CD8-positive, alpha-beta memory T cell (primary cell): ENCODE data around the gene NLRP12. TPM values are rescaled to one million over a fixed set of nuclear protein-coding genes. Genes with fewer than 3 reads are reported as not detected.

Experiments used
- CTCF ChIA-PET: fragments of 350-600 bp; sonication (Branson Sonifier 250); formaldehyde crosslinking; loops from one replicate; lab custom pipeline; 2021; ENCODE audit warnings: antibody characterized with exemption; lab: Charles Lee
- POLR2A ChIA-PET: fragments of 350-600 bp; sonication (Branson Sonifier 250); formaldehyde crosslinking; loops from one replicate; lab custom pipeline; 2021; ENCODE audit warnings: antibody characterized with exemption; lab: Charles Lee
- DNase-seq, 5 donors: peaks; one replicate each; pipeline versions ENCODE4 v3.0.0 to v3.0.0-alpha.2; 2020 to 2022; ENCODE audit warnings: mixed read lengths in 1 of 5
- H3K27ac ChIP-seq: one replicate; pipeline ENCODE4 v1.7.0; 2013; ENCODE audit warnings: low read depth, mild to moderate bottlenecking, low read length, moderate library complexity
- H3K27me3 ChIP-seq: 2 replicates; pipeline ENCODE4 v1.7.0; 2013; ENCODE audit warnings: low read length, mild to moderate bottlenecking; ENCODE audit not compliant: insufficient read depth, poor library complexity, severe bottlenecking
- H3K36me3 ChIP-seq: 2 replicates; pipeline ENCODE4 v1.7.0; 2013; ENCODE audit warnings: mild to moderate bottlenecking, low read length, moderate library complexity; ENCODE audit not compliant: insufficient read depth
- H3K4me1 ChIP-seq: 2 replicates; pipeline ENCODE4 v1.7.0; 2013; ENCODE audit warnings: mild to moderate bottlenecking, low read length, moderate library complexity; ENCODE audit not compliant: insufficient read depth
- H3K4me3 ChIP-seq: 2 replicates; pipeline ENCODE4 v1.7.0; 2013; ENCODE audit warnings: mild to moderate bottlenecking, low read length
- H3K9me3 ChIP-seq: 2 replicates; pipeline ENCODE4 v1.7.0; 2013; ENCODE audit warnings: mild to moderate bottlenecking, low read length
- H3K27ac Mint-ChIP-seq, 8 donors: one replicate each; pipeline ENCODE4 v1.8.0; 2020 to 2021; ENCODE audit warnings: mixed read lengths in 8 of 8, mild to moderate bottlenecking in 6 of 8, inconsistent platforms in 3 of 8, moderate library complexity in 3 of 8
- H3K27me3 Mint-ChIP-seq, 2 donors: one replicate each; pipeline ENCODE4 v1.8.0; 2020 to 2021; ENCODE audit warnings: mixed read lengths in 2 of 2, mild to moderate bottlenecking in 1 of 2, moderate library complexity in 1 of 2
- H3K36me3 Mint-ChIP-seq, 3 donors: one replicate each; pipeline ENCODE4 v1.8.0; 2020 to 2021; ENCODE audit warnings: mixed read lengths in 3 of 3, inconsistent platforms in 1 of 3, mild to moderate bottlenecking in 1 of 3
- H3K4me1 Mint-ChIP-seq, 3 donors: one replicate each; pipeline ENCODE4 v1.8.0; 2020 to 2021; ENCODE audit warnings: mixed read lengths in 3 of 3, inconsistent platforms in 1 of 3, mild to moderate bottlenecking in 1 of 3
- H3K4me3 Mint-ChIP-seq, 7 donors: one replicate each; pipeline ENCODE4 v1.8.0; 2020 to 2021; ENCODE audit warnings: mixed read lengths in 7 of 7, mild to moderate bottlenecking in 6 of 7, moderate library complexity in 4 of 7, inconsistent platforms in 2 of 7
- H3K9me3 Mint-ChIP-seq, 5 donors: one replicate each; pipeline ENCODE4 v1.8.0; 2020 to 2022; ENCODE audit warnings: mixed read lengths in 5 of 5, mild to moderate bottlenecking in 3 of 5, moderate library complexity in 2 of 5, inconsistent platforms in 1 of 5
- polyA plus RNA-seq: library from polyadenylated mRNA; unstranded; fragments of 300-500 nt; fragmentation: Illumina TruSeq; gene quantifications from one replicate; pipeline ENCODE4 v1.2.3, GENCODE V29; 2021
- total RNA-seq, 2 experiments: library from RNA; stranded (reverse); gene quantifications; one replicate each; pipeline ENCODE4 v1.2.3, GENCODE V29; 2021

NLRP12 gene
- total and polyA plus RNA-seq, 3 experiments from 2014 or later: not detected

- no peaks in the 10 kb centered on the region for H3K27me3 Mint-ChIP-seq
- H3K36me3 ChIP-seq: no peaks in the 10 kb centered on the region
Observed at GRCh38 chr19:53810187-53810546, 13.9 kb downstream of the NLRP12 start.

GRCh38 chr19:53809518-53810186 is 14.5 kb downstream of the NLRP12 start:
- H3K4me3 Mint-ChIP-seq: no peak overlapping the region
- no peaks in the 10 kb centered on the region for H3K36me3 Mint-ChIP-seq
- H3K9me3 Mint-ChIP-seq: peaks cover 0 to 2% (median 0%) of the 10 kb centered on the region in 5 donors
- H3K27ac Mint-ChIP-seq: no peak overlapping the region
- H3K27me3 Mint-ChIP-seq: no peaks in the 10 kb centered on the region
- ChIA-PET CTCF (no interaction called here), POLR2A (no interaction called here)
- no peak for DNase-seq
- Histone ChIP-seq H3K4me3 (no peak overlapping the region), H3K9me3 (no peaks in the 10 kb centered on the region), H3K27ac (no peak overlapping the region), H3K36me3 (no peaks in the 10 kb centered on the region), H3K4me1 (no peaks in the 10 kb centered on the region), H3K27me3 (no peaks in the 10 kb centered on the region)
- H3K4me1 Mint-ChIP-seq: no peaks in the 10 kb centered on the region

More at GRCh38 chr19:53810187-53810546, 13.9 kb downstream of the NLRP12 start:
- H3K9me3 ChIP-seq: no peaks in the 10 kb centered on the region
- Mint-ChIP-seq H3K9me3 (peaks cover 0 to 2% (median 0%) of the 10 kb centered on the region in 5 donors), H3K27ac (no peak overlapping the region), H3K4me1 (no peaks in the 10 kb centered on the region), H3K4me3 (no peak overlapping the region), H3K36me3 (no peaks in the 10 kb centered on the region)
- no peaks in the 10 kb centered on the region for H3K27me3 ChIP-seq
- H3K27ac ChIP-seq: no peak overlapping the region
- DNase-seq: no peak
- ChIA-PET CTCF (interaction anchor here (0.9 to 1.1 kb wide), 2 partner anchors 17 to 214 kb away, joined by 3 to 6 read pairs; no protein-coding TSS in a partner anchor), POLR2A (no interaction called here)
- no peak overlapping the region for H3K4me3 ChIP-seq
- no peaks in the 10 kb centered on the region for H3K4me1 ChIP-seq

GRCh38 chr19:53808710-53809125 is 15.4 kb downstream of the NLRP12 start:
- ChIA-PET CTCF (no interaction called here), POLR2A (no interaction called here)
- no peaks in the 10 kb centered on the region for H3K4me1 Mint-ChIP-seq
- Histone ChIP-seq H3K9me3 (no peaks in the 10 kb centered on the region), H3K27ac (no peak overlapping the region), H3K36me3 (no peaks in the 10 kb centered on the region), H3K27me3 (no peaks in the 10 kb centered on the region), H3K4me3 (no peak overlapping the region), H3K4me1 (no peaks in the 10 kb centered on the region)
- H3K36me3 Mint-ChIP-seq: no peaks in the 10 kb centered on the region
- DNase-seq: no peak
- H3K27me3 Mint-ChIP-seq: no peaks in the 10 kb centered on the region
- no peak overlapping the region for H3K27ac Mint-ChIP-seq
- no peak overlapping the region for H3K4me3 Mint-ChIP-seq
- peaks cover 0 to 2% (median 0%) of the 10 kb centered on the region in 5 donors for H3K9me3 Mint-ChIP-seq

GRCh38 chr19:53801257-53801656 is 22.9 kb downstream of the NLRP12 start:
- Histone ChIP-seq H3K4me3 (no peak overlapping the region), H3K36me3 (no peaks in the 10 kb centered on the region), H3K27ac (no peak overlapping the region), H3K9me3 (no peaks in the 10 kb centered on the region), H3K27me3 (no peaks in the 10 kb centered on the region), H3K4me1 (no peaks in the 10 kb centered on the region)
- no peak overlapping the region for H3K4me3 Mint-ChIP-seq
- no peaks in the 10 kb centered on the region for H3K9me3 Mint-ChIP-seq
- ChIA-PET POLR2A (no interaction called here), CTCF (no interaction called here)
- peaks cover 0 to 3% of the 10 kb centered on the region in 2 donors for H3K27me3 Mint-ChIP-seq
- H3K4me1 Mint-ChIP-seq: no peaks in the 10 kb centered on the region
- DNase-seq: no peak
- H3K27ac Mint-ChIP-seq: no peak overlapping the region
- no peaks in the 10 kb centered on the region for H3K36me3 Mint-ChIP-seq

GRCh38 chr19:53795019-53795418 is 29.1 kb downstream of the NLRP12 start:
- no peak for DNase-seq
- H3K36me3 ChIP-seq: no peaks in the 10 kb centered on the region
- H3K4me3 ChIP-seq: no peak overlapping the region
- Mint-ChIP-seq H3K27ac (no peak overlapping the region), H3K36me3 (no peaks in the 10 kb centered on the region), H3K27me3 (peaks cover 0 to 2% of the 10 kb centered on the region in 2 donors), H3K4me1 (peaks cover 0 to 2% (median 0%) of the 10 kb centered on the region in 3 donors), H3K4me3 (no peak overlapping the region), H3K9me3 (no peaks in the 10 kb centered on the region)
- H3K27me3 ChIP-seq: no peaks in the 10 kb centered on the region
- H3K4me1 ChIP-seq: no peaks in the 10 kb centered on the region
- no peaks in the 10 kb centered on the region for H3K9me3 ChIP-seq
- no peak overlapping the region for H3K27ac ChIP-seq
- ChIA-PET CTCF (interaction anchor here (1.0 kb wide), 2 partner anchors 229 to 236 kb away, joined by 3 read pairs; no protein-coding TSS in a partner anchor), POLR2A (no interaction called here)

- Mint-ChIP-seq H3K9me3 (no peaks in the 10 kb centered on the region), H3K36me3 (no peaks in the 10 kb centered on the region), H3K4me1 (peaks cover 0 to 2% (median 0%) of the 10 kb centered on the region in 3 donors), H3K27me3 (peaks cover 0 to 2% of the 10 kb centered on the region in 2 donors), H3K4me3 (no peak overlapping the region), H3K27ac (peak overlapping the region in 1 of 8 donors; percentile 47)
- Histone ChIP-seq H3K27ac (no peak overlapping the region), H3K9me3 (no peaks in the 10 kb centered on the region), H3K27me3 (no peaks in the 10 kb centered on the region), H3K4me3 (no peak overlapping the region), H3K36me3 (no peaks in the 10 kb centered on the region), H3K4me1 (no peaks in the 10 kb centered on the region)
- ChIA-PET POLR2A (no interaction called here), CTCF (interaction anchor here (0.6 to 2.2 kb wide), 13 partner anchors 10 to 246 kb away, joined by 3 to 14 read pairs (median 4); partner anchors contain the start of gene MYADM)
- DNase-seq: peak; percentile 34 to 78 (median 53)
Observed at GRCh38 chr19:53792721-53793433, 31.2 kb downstream of the NLRP12 start.

- Mint-ChIP-seq H3K27ac (no peak overlapping the region), H3K27me3 (peaks cover 2 to 11% of the 10 kb centered on the region in 2 donors), H3K36me3 (no peaks in the 10 kb centered on the region), H3K4me3 (no peak overlapping the region), H3K4me1 (peaks cover 0 to 2% (median 0%) of the 10 kb centered on the region in 3 donors), H3K9me3 (peaks cover 0 to 5% (median 0%) of the 10 kb centered on the region in 5 donors)
- no peak for DNase-seq
- Histone ChIP-seq H3K27me3 (no peaks in the 10 kb centered on the region), H3K27ac (no peak overlapping the region), H3K36me3 (no peaks in the 10 kb centered on the region), H3K4me1 (no peaks in the 10 kb centered on the region), H3K4me3 (no peak overlapping the region), H3K9me3 (no peaks in the 10 kb centered on the region)
- POLR2A ChIA-PET: no interaction called here
- CTCF ChIA-PET: interaction anchor here (0.7 to 1.4 kb wide), 3 partner anchors 11 to 1753 kb away, joined by 3 to 4 read pairs (median 3); no protein-coding TSS in a partner anchor
Observed at GRCh38 chr19:53789708-53790678, 34.1 kb downstream of the NLRP12 start.
